ENCODE data around the gene TMC6. TPM values are rescaled to one million over a fixed set of nuclear protein-coding genes. Genes with fewer than 3 reads are reported as not detected.

TMC6 gene
- total and polyA plus RNA-seq, 12 donors = 22.8 to 109 (median 69.1) TPM

DNA sequence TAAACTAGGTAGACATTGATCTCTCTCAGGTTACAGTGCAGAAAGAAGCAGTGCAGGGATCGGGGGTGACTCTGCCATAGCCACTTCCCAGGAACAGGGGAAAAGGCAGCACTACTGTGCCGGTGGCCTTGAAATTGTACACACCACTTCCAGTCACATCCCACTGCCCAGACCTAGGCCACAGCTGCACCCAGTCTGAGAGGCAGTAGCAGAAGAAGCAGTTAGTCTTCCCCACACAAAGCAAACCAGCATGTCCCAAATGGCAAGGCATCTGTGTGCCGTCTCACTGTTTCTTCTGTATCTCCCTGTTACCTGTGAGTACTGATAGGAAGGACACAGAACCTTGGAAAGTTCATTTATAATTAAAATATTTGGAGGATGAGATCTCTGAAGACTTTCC is 47.0 kb downstream of the TMC6 start:
- H3K27me3 ChIP-seq = no peaks in the 10 kb centered on the region
- WGBS, 2 donors = 52 to 64% methylated on average over 3 of the region's 3 CpGs
- no peak overlapping the region for H3K4me3 ChIP-seq
- H3K4me1 ChIP-seq = peaks cover 0 to 50% (median 20%) of the 10 kb centered on the region in 9 donors
- DNase-seq (no peak), ATAC-seq (peak in 3 of 8 donors; percentile 19 to 26 (median 20))
- H3K36me3 ChIP-seq = peaks cover 0 to 99% (median 32%) of the 10 kb centered on the region in 9 donors
- intact Hi-C loops (cut with DNase I) = loop anchor here in 4 of 10 donors (5.0 to 10.0 kb wide), 2 partner anchors 57 to 474 kb away; no protein-coding TSS in a partner anchor
- TF ChIP-seq CTCF (IDR thresholded peaks at IDR 0.05) = no peak
- peak overlapping the region in 8 of 10 donors; percentile 21 to 80 (median 69) for H3K27ac ChIP-seq
- H3K9me3 ChIP-seq = no peaks in the 10 kb centered on the region

- DNase-seq (peak in 1 of 2 donors; percentile 29), ATAC-seq (peak; percentile 57 to 90 (median 84))
- peaks cover 0 to 100% (median 49%) of the 10 kb centered on the region in 9 donors for H3K36me3 ChIP-seq
- 57 to 73% methylated on average over 6 of the region's 6 CpGs for WGBS, 2 donors
- peaks cover 0 to 43% (median 20%) of the 10 kb centered on the region in 9 donors for H3K4me1 ChIP-seq
- H3K27me3 ChIP-seq = no peaks in the 10 kb centered on the region
- no peak overlapping the region for H3K4me3 ChIP-seq
- H3K9me3 ChIP-seq = no peaks in the 10 kb centered on the region
- H3K27ac ChIP-seq = peak overlapping the region in 8 of 10 donors; percentile 15 to 76 (median 66)
- no peak for TF ChIP-seq CTCF (IDR thresholded peaks at IDR 0.05)
- intact Hi-C loops (cut with DNase I) = loop anchor here in 2 of 10 donors (10.0 kb wide), 1 partner anchor 54 kb away; no protein-coding TSS in a partner anchor
These were observed 49.3 kb downstream of the TMC6 start for GRCh38 chr17:78079253-78079652.

GRCh38 chr17:78075545-78075944 is 53.0 kb downstream of the TMC6 start:
- no peaks in the 10 kb centered on the region for H3K27me3 ChIP-seq
- H3K9me3 ChIP-seq = no peaks in the 10 kb centered on the region
- H3K36me3 ChIP-seq = peaks cover 0 to 100% (median 86%) of the 10 kb centered on the region in 9 donors
- TF ChIP-seq CTCF (IDR thresholded peaks at IDR 0.05) = no peak
- H3K4me3 ChIP-seq = no peak overlapping the region
- intact Hi-C loops (cut with DNase I) = loop anchor here in 2 of 10 donors (10.0 kb wide), 1 partner anchor 51 kb away; no protein-coding TSS in a partner anchor
- no peak overlapping the region for H3K27ac ChIP-seq
- ATAC-seq (no peak), DNase-seq (no peak)
- 91% methylated on average over 5 of the region's 5 CpGs for WGBS, 2 donors
- H3K4me1 ChIP-seq = peaks cover 0 to 10% (median 0%) of the 10 kb centered on the region in 9 donors

DNA sequence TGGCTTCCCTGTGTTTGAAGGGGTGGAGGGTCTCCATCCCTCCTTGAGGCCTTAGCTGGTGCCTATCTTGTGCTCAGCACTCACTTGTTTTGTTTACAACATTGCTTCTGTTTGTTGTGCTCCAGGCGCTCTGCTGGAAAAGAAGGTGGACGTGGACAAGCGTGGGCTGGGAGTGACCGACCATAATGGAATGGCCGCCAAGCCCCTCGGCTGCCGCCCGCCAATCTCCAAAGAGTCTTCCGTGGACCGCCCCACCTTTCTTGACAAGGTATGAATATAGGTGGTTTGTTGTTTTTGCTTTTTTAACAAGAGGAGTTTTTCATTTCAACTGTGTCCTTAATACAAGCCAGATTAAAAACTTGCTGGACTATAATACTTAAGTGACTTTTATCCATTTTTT is 53.5 kb downstream of the TMC6 start:
- TF ChIP-seq CTCF (IDR thresholded peaks at IDR 0.05) = no peak
- H3K4me3 ChIP-seq = no peak overlapping the region
- peaks cover 0 to 100% (median 88%) of the 10 kb centered on the region in 9 donors for H3K36me3 ChIP-seq
- ATAC-seq = no peak
- no peak for DNase-seq
- H3K9me3 ChIP-seq = no peaks in the 10 kb centered on the region
- peaks cover 0 to 10% (median 0%) of the 10 kb centered on the region in 9 donors for H3K4me1 ChIP-seq
- intact Hi-C loops (cut with DNase I) = loop anchor here in 2 of 10 donors (10.0 kb wide), 1 partner anchor 50 kb away; no protein-coding TSS in a partner anchor
- no peak overlapping the region for H3K27ac ChIP-seq
- H3K27me3 ChIP-seq = no peaks in the 10 kb centered on the region
- WGBS, 2 donors = 97 to 98% methylated on average over 10 of the region's 10 CpGs
